Measurements from ENCODE around the gene WWOX.

GRCh38 chr16:79021991-79022630 is 922.7 kb downstream of the WWOX start:
- no peak for TF ChIP-seq CTCF (IDR thresholded peaks at IDR 0.05)
- TF ChIP-seq EZH2 (IDR thresholded peaks at IDR 0.05; ENCODE audit: borderline replicate concordance, insufficient read depth, low read depth, low read length, poor library complexity, severe bottlenecking) = no peak
